Trophoblast cell (in vitro differentiated cells and primary cell): ENCODE data around the gene KCNJ12.
"Not testable (repeated sequence)": the region's sequence is repeated elsewhere in the genome, so short reads cannot be mapped to it uniquely, and the experiment has no call there.

Experiments used
- DNase-seq, 2 donors: peaks; one replicate each; pipeline ENCODE4 v3.0.0-alpha.2; 2016
- H2AFZ ChIP-seq: 2 replicates; pipeline ENCODE4 v1.6.1; 2013; ENCODE audit warnings: low read length, moderate library complexity, mild to moderate bottlenecking; ENCODE audit not compliant: insufficient read depth, poor library complexity
- H2AK5ac ChIP-seq: 2 replicates; pipeline ENCODE4 v1.6.1; 2013; ENCODE audit warnings: mild to moderate bottlenecking, low read length
- H2BK120ac ChIP-seq: 2 replicates; pipeline ENCODE4 v1.6.1; 2013; ENCODE audit warnings: low read length, mild to moderate bottlenecking, moderate library complexity; ENCODE audit not compliant: insufficient read depth, poor library complexity
- H2BK12ac ChIP-seq: 2 replicates; pipeline ENCODE4 v1.6.1; 2013; ENCODE audit warnings: mild to moderate bottlenecking, low read length, moderate library complexity
- H2BK5ac ChIP-seq: 2 replicates; pipeline ENCODE4 v1.6.1; 2013; ENCODE audit warnings: low read length, low read depth, moderate library complexity, mild to moderate bottlenecking; ENCODE audit not compliant: poor library complexity
- H3K14ac ChIP-seq: 2 replicates; pipeline ENCODE4 v1.6.1; 2013; ENCODE audit warnings: mild to moderate bottlenecking, low read length
- H3K18ac ChIP-seq: 2 replicates; pipeline ENCODE4 v1.6.1; 2013; ENCODE audit warnings: mild to moderate bottlenecking, low read length
- H3K23ac ChIP-seq: 2 replicates; pipeline ENCODE4 v1.6.1; 2013; ENCODE audit warnings: low read length
- H3K27ac ChIP-seq: 2 replicates; pipeline ENCODE4 v1.5.1; 2013; ENCODE audit warnings: low read depth, mild to moderate bottlenecking, inconsistent platforms, low read length, moderate library complexity
- H3K27me3 ChIP-seq: 2 replicates; pipeline ENCODE4 v1.6.1; 2013; ENCODE audit warnings: inconsistent platforms, mild to moderate bottlenecking, low read length, moderate library complexity; ENCODE audit not compliant: insufficient read depth
- H3K36me3 ChIP-seq, 2 experiments: 1 replicate in 1 of 2; 2 replicates in 1 of 2; pipeline ENCODE4 v1.6.1; 2013; ENCODE audit warnings: low read length in 2 of 2, mild to moderate bottlenecking in 2 of 2, moderate library complexity in 1 of 2; ENCODE audit not compliant: insufficient read depth in 2 of 2, control insufficient read depth in 1 of 2
- H3K4ac ChIP-seq: 2 replicates; pipeline ENCODE4 v1.6.1; 2013; ENCODE audit warnings: low read depth, mild to moderate bottlenecking, low read length, moderate library complexity
- H3K4me1 ChIP-seq, 2 experiments: 1 replicate in 1 of 2; 2 replicates in 1 of 2; pipeline ENCODE4 v1.6.1; 2013; ENCODE audit warnings: low read length in 2 of 2, mild to moderate bottlenecking in 2 of 2, moderate library complexity in 1 of 2; ENCODE audit not compliant: insufficient read depth in 2 of 2, control insufficient read depth in 1 of 2
- H3K4me2 ChIP-seq: 2 replicates; pipeline ENCODE4 v1.6.1; 2013; ENCODE audit warnings: inconsistent platforms, mild to moderate bottlenecking, low read length, moderate library complexity
- H3K4me3 ChIP-seq: 2 replicates; pipeline ENCODE4 v1.5.1; 2013; ENCODE audit warnings: mild to moderate bottlenecking, low read depth, low read length, inconsistent platforms
- H3K79me1 ChIP-seq: one replicate; pipeline ENCODE4 v1.6.1; 2013; ENCODE audit warnings: low read length
- H3K79me2 ChIP-seq: 2 replicates; pipeline ENCODE4 v1.6.1; 2013; ENCODE audit warnings: low read length, mild to moderate bottlenecking; ENCODE audit not compliant: control insufficient read depth, insufficient read depth, poor library complexity
- H3K9ac ChIP-seq: 2 replicates; pipeline ENCODE4 v1.6.1; 2013; ENCODE audit warnings: mild to moderate bottlenecking, low read length
- H3K9me3 ChIP-seq: 2 replicates; pipeline ENCODE4 v1.6.1; 2013; ENCODE audit warnings: low read depth, mild to moderate bottlenecking, control low read depth, inconsistent platforms, low read length; ENCODE audit not compliant: insufficient read depth
- H4K12ac ChIP-seq: 2 replicates; pipeline ENCODE4 v1.6.1; 2013; ENCODE audit warnings: low read depth, mild to moderate bottlenecking, low read length, moderate library complexity
- H4K8ac ChIP-seq: 2 replicates; pipeline ENCODE4 v1.6.1; 2013; ENCODE audit warnings: low read depth, mild to moderate bottlenecking, low read length, moderate library complexity
- H4K91ac ChIP-seq: one replicate; pipeline ENCODE4 v1.6.1; 2013; ENCODE audit warnings: low read depth, mild to moderate bottlenecking, low read length, moderate library complexity
- WGBS: extraction: QIAGEN DNeasy Blood & Tissue Kit; methylation state at CpG from one replicate; pipeline ENCODE4 v1.1.7; 2013; ENCODE audit warnings: missing lambda C conversion rate; ENCODE audit not compliant: insufficient read length, insufficient coverage; ENCODE audit errors: extremely low coverage; 5-methylcytosine and 5-hydroxymethylcytosine counted together

KCNJ12 gene

DNA sequence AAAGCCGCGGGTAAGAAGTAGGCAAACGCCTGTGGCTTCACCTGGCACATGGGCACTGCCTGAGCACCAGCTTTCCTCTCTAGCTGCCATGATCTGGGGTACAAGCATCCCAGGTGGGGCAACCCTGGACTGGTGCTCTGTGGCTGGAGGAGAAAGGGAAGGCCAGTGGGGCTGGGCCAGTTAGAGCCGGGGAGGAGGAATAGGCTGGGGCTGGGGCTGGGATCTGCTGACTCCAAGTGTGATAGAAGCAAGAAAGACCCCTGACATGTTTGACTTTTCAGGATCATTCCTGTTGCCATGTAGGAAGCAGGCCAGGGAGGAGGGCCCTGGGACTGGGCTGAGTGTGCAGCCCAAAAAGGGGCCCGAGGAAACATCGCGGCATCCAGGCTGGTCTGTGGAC lies 48.5 kb downstream of the KCNJ12 start:
- not testable (repeated sequence) for H2BK12ac ChIP-seq, H4K8ac ChIP-seq, H2AK5ac ChIP-seq, H3K4me2 ChIP-seq, H3K79me2 ChIP-seq, H3K27ac ChIP-seq, H4K91ac ChIP-seq, DNase-seq, H3K27me3 ChIP-seq, H3K79me1 ChIP-seq, H3K4me3 ChIP-seq, H3K18ac ChIP-seq, H3K9me3 ChIP-seq, H4K12ac ChIP-seq, H3K4ac ChIP-seq, H3K23ac ChIP-seq, H2BK120ac ChIP-seq, H2BK5ac ChIP-seq, H3K14ac ChIP-seq, H3K9ac ChIP-seq, H2AFZ ChIP-seq, H3K36me3 ChIP-seq, H3K4me1 ChIP-seq
- WGBS, result no CpG with 5 or more reads among the region's 7 CpGs

DNA sequence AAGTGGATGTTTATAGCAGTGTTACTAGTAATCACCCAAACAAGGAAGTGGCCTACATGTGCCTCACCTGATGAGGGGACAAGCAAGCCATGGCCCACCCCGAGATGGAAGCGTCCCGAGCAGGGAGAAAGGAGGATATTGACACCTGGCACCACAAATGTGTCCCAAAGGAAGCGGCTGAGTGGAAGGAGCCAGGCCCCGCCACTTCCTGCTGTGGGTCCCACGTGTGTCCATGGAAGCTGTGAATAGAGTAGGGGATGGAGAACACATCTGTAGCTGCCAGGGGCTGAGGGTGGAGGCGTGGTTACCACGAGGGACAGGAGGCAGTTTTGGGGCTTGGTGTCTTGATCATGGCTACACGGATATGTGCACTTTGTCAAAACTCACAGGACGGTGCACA lies 49.2 kb downstream of the KCNJ12 start:
- no peaks in the 10 kb centered on the region for H3K79me2 ChIP-seq
- no peak overlapping the region for H2AK5ac ChIP-seq
- peaks cover 0 to 2% of the 10 kb centered on the region in 2 experiments for H3K4me1 ChIP-seq
- no peak overlapping the region for H3K14ac ChIP-seq
- no peak overlapping the region for H3K4me2 ChIP-seq
- no peak overlapping the region for H4K8ac ChIP-seq
- no peak overlapping the region for H2BK5ac ChIP-seq
- no peak for DNase-seq
- H3K27ac ChIP-seq, result no peak overlapping the region
- no peak overlapping the region for H3K9ac ChIP-seq
- no peak overlapping the region for H3K4ac ChIP-seq
- no peak overlapping the region for H3K18ac ChIP-seq
- no peak overlapping the region for H2BK12ac ChIP-seq
- H3K23ac ChIP-seq, result no peak overlapping the region
- H4K91ac ChIP-seq, result no peak overlapping the region
- WGBS, result no CpG with 5 or more reads among the region's 10 CpGs
- H2BK120ac ChIP-seq, result no peak overlapping the region
- no peak overlapping the region for H3K4me3 ChIP-seq
- no peaks in the 10 kb centered on the region for H3K36me3 ChIP-seq
- no peak overlapping the region for H2AFZ ChIP-seq
- no peaks in the 10 kb centered on the region for H3K79me1 ChIP-seq
- no peaks in the 10 kb centered on the region for H3K9me3 ChIP-seq
- no peak overlapping the region for H4K12ac ChIP-seq
- no peaks in the 10 kb centered on the region for H3K27me3 ChIP-seq

DNA sequence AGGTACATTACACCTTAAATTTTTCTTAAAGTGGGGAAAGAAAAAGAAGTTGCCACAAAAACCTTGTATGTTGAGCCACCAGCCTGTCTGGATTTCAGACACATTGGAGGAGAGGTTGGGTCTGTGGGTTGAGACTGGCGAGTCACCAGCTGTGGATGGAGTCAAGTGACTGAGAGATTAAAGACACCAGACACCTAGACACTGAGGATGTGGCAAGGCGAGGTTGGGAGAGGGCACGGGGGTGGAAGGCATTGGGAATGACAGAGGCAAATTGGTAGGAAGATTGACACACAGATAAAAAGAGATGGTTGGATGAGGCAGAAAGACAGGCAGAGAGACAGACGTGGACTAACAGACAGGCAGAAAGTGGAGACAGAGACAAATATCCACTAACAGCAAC lies 49.6 kb downstream of the KCNJ12 start:
- Histone ChIP-seq H3K9me3 (no peaks in the 10 kb centered on the region), H3K4me3 (no peak overlapping the region), H3K14ac (no peak overlapping the region), H3K4me1 (peaks cover 0 to 2% of the 10 kb centered on the region in 2 experiments), H3K36me3 (no peaks in the 10 kb centered on the region), H4K12ac (no peak overlapping the region), H3K27me3 (no peaks in the 10 kb centered on the region), H2BK5ac (no peak overlapping the region), H3K27ac (no peak overlapping the region), H4K8ac (no peak overlapping the region), H2AFZ (no peak overlapping the region), H3K18ac (no peak overlapping the region), H4K91ac (no peak overlapping the region), H2AK5ac (no peak overlapping the region), H3K79me1 (no peaks in the 10 kb centered on the region), H3K9ac (no peak overlapping the region), H3K4ac (no peak overlapping the region), H3K23ac (no peak overlapping the region), H2BK12ac (no peak overlapping the region), H3K4me2 (no peak overlapping the region), H2BK120ac (no peak overlapping the region), H3K79me2 (no peaks in the 10 kb centered on the region)
- DNase-seq, result no peak
- no CpG with 5 or more reads among the region's 4 CpGs for WGBS

DNA sequence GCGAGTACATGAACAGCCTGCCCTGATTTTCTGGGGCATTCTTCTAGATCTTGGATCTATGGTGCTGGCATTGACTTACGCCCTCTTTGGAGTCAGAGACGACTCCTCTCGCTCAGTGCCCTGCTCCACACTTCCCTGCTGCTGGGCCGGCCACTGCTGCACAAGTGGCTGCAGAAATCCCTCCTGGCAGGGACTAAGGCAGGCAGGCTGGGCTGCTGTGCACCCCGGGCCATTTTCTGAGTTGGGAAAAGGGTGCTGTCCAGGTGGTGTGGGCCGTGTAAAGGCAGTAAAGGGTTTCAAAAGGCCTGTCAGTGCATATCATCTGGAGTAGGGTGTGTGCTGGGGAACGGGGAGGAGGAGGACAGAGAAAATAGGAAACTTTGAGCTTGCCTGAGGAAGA lies 50.1 kb downstream of the KCNJ12 start:
- not testable (repeated sequence) for H2BK120ac ChIP-seq, DNase-seq, H2AFZ ChIP-seq, H3K79me1 ChIP-seq, H3K36me3 ChIP-seq, H2BK5ac ChIP-seq, H3K9ac ChIP-seq, H2AK5ac ChIP-seq, H3K27ac ChIP-seq, H2BK12ac ChIP-seq, H3K27me3 ChIP-seq, H4K8ac ChIP-seq, H3K18ac ChIP-seq, H3K4ac ChIP-seq, H4K12ac ChIP-seq, H3K4me1 ChIP-seq, H3K9me3 ChIP-seq, H4K91ac ChIP-seq, H3K14ac ChIP-seq, H3K4me2 ChIP-seq, H3K23ac ChIP-seq, H3K79me2 ChIP-seq, H3K4me3 ChIP-seq
- no CpG with 5 or more reads among the region's 8 CpGs for WGBS
